Fibroblast of lung (primary cell): ENCODE measurements around the gene NSUN2. TPM values are rescaled to one million over a fixed set of nuclear protein-coding genes. Genes with fewer than 3 reads are reported as not detected.

Experiments used
- DNase-seq, 2 donors: peaks; one replicate each; pipeline versions ENCODE4 v3.0.0 to v3.0.0-alpha.2; 2010; ENCODE audit warnings: low read depth in 2 of 2
- H2AFZ ChIP-seq: 2 replicates; pipeline ENCODE4 v1.5.1; 2012; ENCODE audit warnings: low read length, control low read depth, inconsistent platforms
- H3K27ac ChIP-seq: 2 replicates; pipeline ENCODE4 v1.5.1; 2011; ENCODE audit warnings: low read length, control low read depth; ENCODE audit not compliant: insufficient read depth
- H3K27me3 ChIP-seq: 2 replicates; pipeline ENCODE4 v1.5.1; 2011; ENCODE audit warnings: mild to moderate bottlenecking, low read length; ENCODE audit not compliant: control insufficient read depth, insufficient read depth
- H3K36me3 ChIP-seq: 2 replicates; pipeline ENCODE4 v1.5.1; 2011; ENCODE audit warnings: low read length; ENCODE audit not compliant: control insufficient read depth, insufficient read depth
- H3K4me1 ChIP-seq: 2 replicates; pipeline ENCODE4 v1.5.1; 2011; ENCODE audit warnings: low read length; ENCODE audit not compliant: control insufficient read depth, insufficient read depth; ENCODE audit errors: extremely low read depth
- H3K4me2 ChIP-seq: 2 replicates; pipeline ENCODE4 v1.5.1; 2011; ENCODE audit warnings: low read length, control low read depth; ENCODE audit not compliant: insufficient read depth; ENCODE audit errors: extremely low read depth
- H3K4me3 ChIP-seq, 4 experiments: fragments of 200-600 bp in 1 of 4; sonication (generic) in 1 of 4; replicated peaks in 1 of 4; 2 replicates each; pipeline ENCODE4 v1.5.1; 2011 to 2016; ENCODE audit warnings: low read length in 4 of 4, low read depth in 3 of 4, mild to moderate bottlenecking in 3 of 4, control low read depth in 2 of 4, inconsistent platforms in 1 of 4, mixed read lengths in 1 of 4; ENCODE audit not compliant: insufficient read depth in 1 of 4; ENCODE audit errors: control extremely low read depth in 1 of 4
- H3K79me2 ChIP-seq: 2 replicates; pipeline ENCODE4 v1.5.1; 2012; ENCODE audit warnings: mild to moderate bottlenecking, low read length, inconsistent platforms; ENCODE audit not compliant: control insufficient read depth, insufficient read depth
- H3K9ac ChIP-seq: 2 replicates; pipeline ENCODE4 v1.5.1; 2011; ENCODE audit warnings: mild to moderate bottlenecking, low read length, control low read depth; ENCODE audit not compliant: insufficient read depth
- H3K9me3 ChIP-seq: 2 replicates; pipeline ENCODE4 v1.5.1; 2012; ENCODE audit warnings: low read depth, low read length; ENCODE audit not compliant: control insufficient read depth, insufficient read depth
- H4K20me1 ChIP-seq: 2 replicates; pipeline ENCODE4 v1.5.1; 2011; ENCODE audit warnings: low read length; ENCODE audit not compliant: control insufficient read depth, insufficient read depth; ENCODE audit errors: extremely low read depth
- CTCF ChIP-seq, 2 donors: IDR thresholded peaks in 1 of 2; conservative IDR thresholded peaks in 1 of 2; 1 replicate in 1 of 2; 2 replicates in 1 of 2; pipeline ENCODE4 v1.5.1; 2011 to 2012; ENCODE audit warnings: low read length in 2 of 2, control low read depth in 1 of 2, inconsistent platforms in 1 of 2, low read depth in 1 of 2, mild to moderate bottlenecking in 1 of 2
- EZH2 ChIP-seq: IDR thresholded peaks from 2 replicates; pipeline ENCODE4 v1.5.1; 2012; ENCODE audit warnings: low read length, control low read depth, mild to moderate bottlenecking; ENCODE audit errors: missing control alignments
- polyA plus RNA-seq, 2 donors: library from polyadenylated mRNA; depleted of rRNA in 1 of 2; stranded (reverse) in 1 of 2; unstranded in 1 of 2; fragments of >200 nt; gene quantifications; 2 replicates each; pipeline ENCODE4 v1.2.1, GENCODE V29; 2011 to 2012; ENCODE audit warnings: missing spikeins in 1 of 2
- total RNA-seq: library from RNA; depleted of rRNA; stranded (reverse); fragments of >200 nt; gene quantifications from 2 replicates; pipeline ENCODE4 v1.2.1, GENCODE V29; 2014

NSUN2 gene
- total and polyA plus RNA-seq, 2 donors (not counting 1 experiment from before 2014, with no cell fraction given), result 40.2 to 43.6 TPM

- no peaks in the 10 kb centered on the region for H3K4me1 ChIP-seq
- no peak overlapping the region for H3K4me2 ChIP-seq
- no peaks in the 10 kb centered on the region for H3K79me2 ChIP-seq
- no peak overlapping the region for H3K9ac ChIP-seq
- no peak overlapping the region for H3K27ac ChIP-seq
- no peak for DNase-seq
- no peaks in the 10 kb centered on the region for H3K9me3 ChIP-seq
- TF ChIP-seq EZH2 (no peak), CTCF (conservative IDR thresholded peaks at IDR 0.05 in 1 of 2, IDR thresholded peaks at IDR 0.05 in 1 of 2; ENCODE audit: low read depth in 1 of 2, low read length in 2 of 2) (no peak)
- no peaks in the 10 kb centered on the region for H3K36me3 ChIP-seq
- H2AFZ ChIP-seq, result no peak overlapping the region
- no peak overlapping the region for H3K4me3 ChIP-seq
- H3K27me3 ChIP-seq, result no peaks in the 10 kb centered on the region
- H4K20me1 ChIP-seq, result no peaks in the 10 kb centered on the region
Measured at GRCh38 chr5:6551955-6552313, 80.9 kb downstream of the NSUN2 start.

GRCh38 chr5:6551287-6551954 is 81.4 kb downstream of the NSUN2 start:
- no peaks in the 10 kb centered on the region for H3K79me2 ChIP-seq
- H3K4me2 ChIP-seq, result no peak overlapping the region
- H3K4me1 ChIP-seq, result no peaks in the 10 kb centered on the region
- no peak overlapping the region for H3K9ac ChIP-seq
- H2AFZ ChIP-seq, result no peak overlapping the region
- no peak for TF ChIP-seq EZH2
- no peak for TF ChIP-seq CTCF (conservative IDR thresholded peaks at IDR 0.05 in 1 of 2, IDR thresholded peaks at IDR 0.05 in 1 of 2; ENCODE audit: low read depth in 1 of 2, low read length in 2 of 2)
- no peak overlapping the region for H3K27ac ChIP-seq
- H3K27me3 ChIP-seq, result no peaks in the 10 kb centered on the region
- H4K20me1 ChIP-seq, result no peaks in the 10 kb centered on the region
- no peak overlapping the region for H3K4me3 ChIP-seq
- no peaks in the 10 kb centered on the region for H3K9me3 ChIP-seq
- no peaks in the 10 kb centered on the region for H3K36me3 ChIP-seq
- DNase-seq, result peak in 1 of 2 donors; percentile 40

- H3K79me2 ChIP-seq, result no peaks in the 10 kb centered on the region
- H3K9ac ChIP-seq, result no peak overlapping the region
- no peaks in the 10 kb centered on the region for H3K36me3 ChIP-seq
- H3K9me3 ChIP-seq, result no peaks in the 10 kb centered on the region
- H2AFZ ChIP-seq, result no peak overlapping the region
- no peak for TF ChIP-seq EZH2
- TF ChIP-seq CTCF (conservative IDR thresholded peaks at IDR 0.05 in 1 of 2, IDR thresholded peaks at IDR 0.05 in 1 of 2; ENCODE audit: low read depth in 1 of 2, low read length in 2 of 2), result no peak
- H3K4me2 ChIP-seq, result no peak overlapping the region
- H3K4me3 ChIP-seq, result no peak overlapping the region
- H3K27ac ChIP-seq, result no peak overlapping the region
- H3K4me1 ChIP-seq, result no peaks in the 10 kb centered on the region
- no peaks in the 10 kb centered on the region for H3K27me3 ChIP-seq
- no peaks in the 10 kb centered on the region for H4K20me1 ChIP-seq
- no peak for DNase-seq
Measured at GRCh38 chr5:6550628-6551027, 82.2 kb downstream of the NSUN2 start.

Other genes starting within 250 kb of the NSUN2 start
- under 0.01 TPM in 1 of 2 replicates, not detected in the other for gene UBE2QL1, start 184.2 kb downstream of the NSUN2 start, total RNA-seq
- gene UBE2QL1, start 184.2 kb downstream of the NSUN2 start, polyA plus RNA-seq, result not detected in 2 replicates
- gene SRD5A1, start 396 bp upstream of the NSUN2 start, total RNA-seq, result 11.0 and 20.6 TPM in 2 replicates
- gene SRD5A1, start 396 bp upstream of the NSUN2 start, polyA plus RNA-seq, result 12.1 and 14.5 TPM in 2 replicates
- 9.5 and 10.4 TPM in 2 replicates for gene TENT4A, start 80.4 kb upstream of the NSUN2 start, total RNA-seq
- gene TENT4A, start 80.4 kb upstream of the NSUN2 start, polyA plus RNA-seq, result 3.1 and 4.1 TPM in 2 replicates